Sigmoid colon (tissue), 3 donors: ENCODE measurements around the gene ZNF746.

ENCODE experiments used
- CTCF ChIP-seq, 4 experiments: fragments of 450-650 bp in 3 of 4; fragments of 200-600 bp in 1 of 4; IDR thresholded peaks; one replicate each; pipeline ENCODE4 v1.5.1; 2016 to 2019; ENCODE audit warnings: antibody characterized with exemption in 4 of 4, mild to moderate bottlenecking in 3 of 4, moderate library complexity in 2 of 4
- POLR2A ChIP-seq, 2 donors: fragments of 450-650 bp; IDR thresholded peaks; one replicate each; pipeline ENCODE4 v1.6.1; 2016; ENCODE audit warnings: antibody characterized with exemption in 2 of 2, mild to moderate bottlenecking in 2 of 2, moderate library complexity in 2 of 2

GRCh38 chr7:149457766-149458165, 39.8 kb downstream of the ZNF746 start:
- TF ChIP-seq CTCF (IDR thresholded peaks at IDR 0.05) (no peak), POLR2A (IDR thresholded peaks at IDR 0.05) (no peak)
